ENCODE data around the gene BEST4. TPM values are rescaled to one million over a fixed set of nuclear protein-coding genes. Genes with fewer than 3 reads are reported as not detected.

BEST4 gene
- polyA plus RNA-seq, 1 donor (not counting 4 experiments of a cell fraction or from before 2014, with no cell fraction given), result 0.14 TPM

- Histone ChIP-seq H3K4me3 (ENCODE audit: control insufficient read depth in 2 of 3, extremely low read depth in 1 of 3, insufficient read depth in 2 of 3, low read depth in 1 of 3, low read length in 3 of 3) (peak overlapping the region; percentile 89 to 99 (median 92)), H3K9me1 (ENCODE audit: control insufficient read depth, extremely low read depth, insufficient read depth, low read length) (no peaks in the 10 kb centered on the region), H3K9ac (ENCODE audit: control insufficient read depth, extremely low read depth, insufficient read depth, low read length) (peak overlapping the region; percentile 88), H3K27ac (ENCODE audit: control insufficient read depth, insufficient read depth, low read length) (peak overlapping the region; percentile 85), H2AFZ (ENCODE audit: control insufficient read depth, low read length) (no peak overlapping the region), H3K27me3 (ENCODE audit: control insufficient read depth, extremely low read depth, insufficient read depth, low read length) (no peaks in the 10 kb centered on the region), H3K4me2 (ENCODE audit: control insufficient read depth, extremely low read depth, insufficient read depth, low read depth, low read length) (peak overlapping the region; percentile 98), H3K4me1 (ENCODE audit: control insufficient read depth, extremely low read depth, insufficient read depth, low read length) (peaks cover 34% of the 10 kb centered on the region), H3K9me3 (ENCODE audit: control insufficient read depth, low read depth, low read length) (no peaks in the 10 kb centered on the region), H3K79me2 (ENCODE audit: control insufficient read depth, insufficient read depth, low read length) (peaks cover 41% of the 10 kb centered on the region), H4K20me1 (ENCODE audit: control insufficient read depth, extremely low read depth, insufficient read depth, low read length) (peaks cover 6% of the 10 kb centered on the region), H3K36me3 (ENCODE audit: control insufficient read depth in 2 of 2, extremely low read depth in 1 of 2, insufficient read depth in 2 of 2, low read length in 2 of 2) (peaks cover 27 to 37% of the 10 kb centered on the region in 2 experiments)
- TF ChIP-seq, protein P1, sequence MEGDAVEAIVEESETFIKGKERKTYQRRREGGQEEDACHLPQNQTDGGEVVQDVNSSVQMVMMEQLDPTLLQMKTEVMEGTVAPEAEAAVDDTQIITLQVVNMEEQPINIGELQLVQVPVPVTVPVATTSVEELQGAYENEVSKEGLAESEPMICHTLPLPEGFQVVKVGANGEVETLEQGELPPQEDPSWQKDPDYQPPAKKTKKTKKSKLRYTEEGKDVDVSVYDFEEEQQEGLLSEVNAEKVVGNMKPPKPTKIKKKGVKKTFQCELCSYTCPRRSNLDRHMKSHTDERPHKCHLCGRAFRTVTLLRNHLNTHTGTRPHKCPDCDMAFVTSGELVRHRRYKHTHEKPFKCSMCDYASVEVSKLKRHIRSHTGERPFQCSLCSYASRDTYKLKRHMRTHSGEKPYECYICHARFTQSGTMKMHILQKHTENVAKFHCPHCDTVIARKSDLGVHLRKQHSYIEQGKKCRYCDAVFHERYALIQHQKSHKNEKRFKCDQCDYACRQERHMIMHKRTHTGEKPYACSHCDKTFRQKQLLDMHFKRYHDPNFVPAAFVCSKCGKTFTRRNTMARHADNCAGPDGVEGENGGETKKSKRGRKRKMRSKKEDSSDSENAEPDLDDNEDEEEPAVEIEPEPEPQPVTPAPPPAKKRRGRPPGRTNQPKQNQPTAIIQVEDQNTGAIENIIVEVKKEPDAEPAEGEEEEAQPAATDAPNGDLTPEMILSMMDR (optimal IDR thresholded peaks at IDR 0.05 in 1 of 3, IDR thresholded peaks at IDR 0.05 in 1 of 3, conservative IDR thresholded peaks at IDR 0.05 in 1 of 3; ENCODE audit: extremely low read depth in 1 of 3, insufficient read depth in 2 of 3, low read length in 3 of 3), result no peak
- TF ChIP-seq EZH2 (IDR thresholded peaks at IDR 0.05; ENCODE audit: low read length), result no peak
- dilution Hi-C loops (cut with MboI; ENCODE audit: extremely low pct_ligation_motif_present, low sequenced_read_pairs), result no loop called here
- DNase-seq (ENCODE audit: low read depth, low spot score) (no peak), FAIRE-seq (peak; percentile 46)
Observed at GRCh38 chr1:44801491-44802305, 13.7 kb upstream of the BEST4 start.

DNA sequence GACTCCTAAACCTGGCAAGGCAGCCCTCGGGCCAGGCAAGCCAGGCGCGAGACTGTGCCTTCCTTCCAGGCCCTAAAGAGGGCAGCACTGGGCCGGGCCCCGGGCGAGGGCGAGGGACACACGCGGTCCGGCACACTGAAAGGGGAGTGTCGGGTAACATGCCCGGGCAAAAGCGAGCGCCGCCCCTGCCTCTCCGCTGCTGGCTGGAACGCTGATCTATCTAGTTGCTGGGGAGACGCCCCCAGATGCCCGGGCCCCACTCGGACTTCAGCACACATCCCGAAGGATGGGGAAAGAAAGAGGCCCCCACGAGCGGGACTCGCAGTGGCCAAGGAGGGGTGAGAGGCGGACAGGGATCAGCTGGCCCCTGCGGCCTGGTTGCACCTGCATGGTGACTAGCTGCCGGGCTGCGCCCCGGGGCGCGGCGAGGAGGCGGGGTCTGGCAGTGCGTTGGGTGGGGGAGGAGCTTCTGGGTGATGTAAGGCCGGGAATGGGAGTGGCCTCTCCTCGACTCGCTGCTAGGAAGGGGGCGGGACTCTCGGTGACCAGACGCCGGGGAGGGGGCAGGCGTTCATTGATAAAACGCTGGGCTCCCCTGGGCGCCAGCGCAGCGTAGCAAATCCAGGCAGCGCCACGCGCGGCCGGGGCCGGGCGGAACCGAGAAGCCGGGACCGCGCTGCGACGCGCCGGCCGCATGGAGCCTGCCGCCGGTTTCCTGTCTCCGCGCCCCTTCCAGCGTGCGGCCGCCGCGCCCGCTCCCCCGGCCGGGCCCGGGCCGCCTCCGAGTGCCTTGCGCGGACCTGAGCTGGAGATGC lies 12.0 kb upstream of the BEST4 start, which contains the start of gene PLK3:
Gene PLK3 (plus strand): TSS at position 608 of the 815 bp plus-strand sequence. CDS start 87 bp downstream, at position 695.
- FAIRE-seq, result peak; percentile 76
- DNase-seq (ENCODE audit: low read depth, low spot score), result peak; percentile 94
- dilution Hi-C loops (cut with MboI; ENCODE audit: extremely low pct_ligation_motif_present, low sequenced_read_pairs), result no loop called here
- Histone ChIP-seq H3K9me3 (ENCODE audit: control insufficient read depth, low read depth, low read length) (no peaks in the 10 kb centered on the region), H3K4me2 (ENCODE audit: control insufficient read depth, extremely low read depth, insufficient read depth, low read depth, low read length) (peak within 1 kb of the TSS; percentile 98), H3K4me3 (ENCODE audit: control insufficient read depth in 2 of 3, extremely low read depth in 1 of 3, insufficient read depth in 2 of 3, low read depth in 1 of 3, low read length in 3 of 3) (peak within 1 kb of the TSS; percentile 89 to 99 (median 92)), H3K9me1 (ENCODE audit: control insufficient read depth, extremely low read depth, insufficient read depth, low read length) (no peaks in the 10 kb centered on the region), H3K27me3 (ENCODE audit: control insufficient read depth, extremely low read depth, insufficient read depth, low read length) (no peaks in the 10 kb centered on the region), H4K20me1 (ENCODE audit: control insufficient read depth, extremely low read depth, insufficient read depth, low read length) (peaks cover 6% of the 10 kb centered on the region), H3K4me1 (ENCODE audit: control insufficient read depth, extremely low read depth, insufficient read depth, low read length) (peaks cover 30% of the 10 kb centered on the region), H3K27ac (ENCODE audit: control insufficient read depth, insufficient read depth, low read length) (peak within 1 kb of the TSS; percentile 76), H3K79me2 (ENCODE audit: control insufficient read depth, insufficient read depth, low read length) (peaks cover 41% of the 10 kb centered on the region), H3K9ac (ENCODE audit: control insufficient read depth, extremely low read depth, insufficient read depth, low read length) (peak within 1 kb of the TSS; percentile 88), H3K36me3 (ENCODE audit: control insufficient read depth in 2 of 2, extremely low read depth in 1 of 2, insufficient read depth in 2 of 2, low read length in 2 of 2) (peaks cover 23 to 28% of the 10 kb centered on the region in 2 experiments), H2AFZ (ENCODE audit: control insufficient read depth, low read length) (peak within 1 kb of the TSS; percentile 55)
- TF ChIP-seq EZH2 (IDR thresholded peaks at IDR 0.05; ENCODE audit: low read length), result no peak
- TF ChIP-seq, protein P1 (optimal IDR thresholded peaks at IDR 0.05 in 1 of 3, IDR thresholded peaks at IDR 0.05 in 1 of 3, conservative IDR thresholded peaks at IDR 0.05 in 1 of 3; ENCODE audit: extremely low read depth in 1 of 3, insufficient read depth in 2 of 3, low read length in 3 of 3), result peak in 2 of 3 experiments; percentile 89 to 95

Data from keratinocyte (primary cell).